Measurements from ENCODE around the gene DIPK1C. TPM values are rescaled to one million over a fixed set of nuclear protein-coding genes. Genes with fewer than 3 reads are reported as not detected.

The DIPK1C gene
- total RNA-seq, 1 donor from 2014 or later = not detected

GRCh38 chr18:74453642-74454198, 3.4 kb downstream of the DIPK1C start:
- Mint-ChIP-seq H3K36me3 (ENCODE audit: low read depth) (no peaks in the 10 kb centered on the region), H3K4me1 (peaks cover 9% of the 10 kb centered on the region), H3K9me3 (no peaks in the 10 kb centered on the region), H3K4me3 (no peak overlapping the region), H3K27ac (no peak overlapping the region), H3K27me3 (peaks cover 29% of the 10 kb centered on the region)
- no peak for TF ChIP-seq CTCF (IDR thresholded peaks at IDR 0.05)
- CTCF ChIA-PET = no interaction called here
- ATAC-seq (ENCODE audit: low read depth) (no peak), DNase-seq (no peak)
- intact Hi-C loops (cut with micrococcal nuclease) = no loop called here
- POLR2A ChIA-PET = no interaction called here

GRCh38 chr18:74453016-74453566, 4.0 kb downstream of the DIPK1C start:
- no peaks in the 10 kb centered on the region for H3K36me3 Mint-ChIP-seq (ENCODE audit: low read depth)
- ATAC-seq (ENCODE audit: low read depth) (no peak), DNase-seq (no peak)
- H3K27me3 Mint-ChIP-seq = peaks cover 23% of the 10 kb centered on the region
- no peak overlapping the region for H3K4me3 Mint-ChIP-seq
- no peak overlapping the region for H3K27ac Mint-ChIP-seq
- no peaks in the 10 kb centered on the region for H3K9me3 Mint-ChIP-seq
- TF ChIP-seq CTCF (IDR thresholded peaks at IDR 0.05) = no peak
- intact Hi-C loops (cut with micrococcal nuclease) = no loop called here
- POLR2A ChIA-PET = no interaction called here
- peaks cover 9% of the 10 kb centered on the region for H3K4me1 Mint-ChIP-seq
- CTCF ChIA-PET = no interaction called here

- intact Hi-C loops (cut with micrococcal nuclease) = no loop called here
- DNase-seq (no peak), ATAC-seq (ENCODE audit: low read depth) (no peak)
- peaks cover 17% of the 10 kb centered on the region for H3K27me3 Mint-ChIP-seq
- no peak for TF ChIP-seq CTCF (IDR thresholded peaks at IDR 0.05)
- peaks cover 2% of the 10 kb centered on the region for H3K4me1 Mint-ChIP-seq
- no peaks in the 10 kb centered on the region for H3K9me3 Mint-ChIP-seq
- POLR2A ChIA-PET = no interaction called here
- CTCF ChIA-PET = no interaction called here
- no peaks in the 10 kb centered on the region for H3K36me3 Mint-ChIP-seq (ENCODE audit: low read depth)
- no peak overlapping the region for H3K4me3 Mint-ChIP-seq
- no peak overlapping the region for H3K27ac Mint-ChIP-seq
Observed at GRCh38 chr18:74451148-74451547, 6.0 kb downstream of the DIPK1C start.

- intact Hi-C loops (cut with micrococcal nuclease) = no loop called here
- POLR2A ChIA-PET = no interaction called here
- Mint-ChIP-seq H3K36me3 (ENCODE audit: low read depth) (no peaks in the 10 kb centered on the region), H3K4me1 (no peaks in the 10 kb centered on the region), H3K27me3 (peaks cover 20% of the 10 kb centered on the region), H3K9me3 (no peaks in the 10 kb centered on the region), H3K27ac (no peak overlapping the region), H3K4me3 (no peak overlapping the region)
- DNase-seq = no peak
- CTCF ChIA-PET = no interaction called here
- no peak for TF ChIP-seq CTCF (IDR thresholded peaks at IDR 0.05)
- ATAC-seq (ENCODE audit: low read depth) = no peak
Observed at GRCh38 chr18:74450626-74451025, 6.5 kb downstream of the DIPK1C start.

GRCh38 chr18:74447404-74448152, 9.5 kb downstream of the DIPK1C start:
- no peaks in the 10 kb centered on the region for H3K36me3 Mint-ChIP-seq (ENCODE audit: low read depth)
- TF ChIP-seq CTCF (IDR thresholded peaks at IDR 0.05) = no peak
- H3K4me3 Mint-ChIP-seq = no peak overlapping the region
- H3K27me3 Mint-ChIP-seq = peaks cover 4% of the 10 kb centered on the region
- POLR2A ChIA-PET = no interaction called here
- H3K27ac Mint-ChIP-seq = no peak overlapping the region
- DNase-seq (no peak), ATAC-seq (ENCODE audit: low read depth) (no peak)
- no peaks in the 10 kb centered on the region for H3K9me3 Mint-ChIP-seq
- H3K4me1 Mint-ChIP-seq = no peaks in the 10 kb centered on the region
- CTCF ChIA-PET = no interaction called here
- intact Hi-C loops (cut with micrococcal nuclease) = no loop called here

Data from activated B cell treated with CpG ODN at 0.5 μM for 24 hours (primary cell).